ENCODE data around the gene PRRX2. TPM values are rescaled to one million over a fixed set of nuclear protein-coding genes. Genes with fewer than 3 reads are reported as not detected.
A peak's percentile ranks its signal among the peaks of the same experiment; 100 is the strongest.

Gene PRRX2
- total and polyA plus RNA-seq, 2 of the 13 experiments (the other 11 are each of a cell fraction or from before 2014, with no cell fraction given): 0.05 TPM; not detected in 1

GRCh38 chr9:129737479-129738274 is 72.2 kb downstream of the PRRX2 start (continued):
- no peak for TF ChIP-seq NR2F1 (CRISPR knock-in tag; IDR thresholded peaks at IDR 0.05)
- TF ChIP-seq PLSCR1 (CRISPR knock-in tag; IDR thresholded peaks at IDR 0.05; ENCODE audit: borderline replicate concordance): no peak
- TF ChIP-seq ZNF839 (CRISPR knock-in tag; IDR thresholded peaks at IDR 0.05; ENCODE audit: borderline replicate concordance): no peak
- no peak for TF ChIP-seq NR0B2 (CRISPR knock-in tag; IDR thresholded peaks at IDR 0.05)
- TF ChIP-seq JUND (CRISPR knock-in tag; IDR thresholded peaks at IDR 0.05): no peak
- TF ChIP-seq SMAD1 (CRISPR knock-in tag; IDR thresholded peaks at IDR 0.05; ENCODE audit: borderline replicate concordance, low read depth): peak; percentile 51; the same call in 1 of the 2 replicates
- TF ChIP-seq MTERF4 (CRISPR knock-in tag; IDR thresholded peaks at IDR 0.05): no peak
- TF ChIP-seq LCORL (IDR thresholded peaks at IDR 0.05): no peak
- TF ChIP-seq LCORL (CRISPR knock-in tag; IDR thresholded peaks at IDR 0.05): peak; percentile 79
- TF ChIP-seq THAP11 (CRISPR knock-in tag; IDR thresholded peaks at IDR 0.05): no peak
- TF ChIP-seq GMEB2 (CRISPR knock-in tag; IDR thresholded peaks at IDR 0.05; ENCODE audit: low read depth): no peak
- no peak for TF ChIP-seq GPN1 (CRISPR knock-in tag; IDR thresholded peaks at IDR 0.05; ENCODE audit: borderline replicate concordance)
- TF ChIP-seq ZNF331 (CRISPR knock-in tag; IDR thresholded peaks at IDR 0.05): no peak; the same call in 1 of the 2 replicates
- TF ChIP-seq IKZF4 (CRISPR knock-in tag; IDR thresholded peaks at IDR 0.05; ENCODE audit: borderline replicate concordance, low read depth, not compliant biosample characterization): no peak
- no peak for TF ChIP-seq ZNF564 (CRISPR knock-in tag; IDR thresholded peaks at IDR 0.05)
- no peak for TF ChIP-seq ZBTB25 (CRISPR knock-in tag; IDR thresholded peaks at IDR 0.05)
- no peak for TF ChIP-seq PHB2 (IDR thresholded peaks at IDR 0.05; ENCODE audit: partially characterized antibody)
- TF ChIP-seq AHDC1 (CRISPR knock-in tag; IDR thresholded peaks at IDR 0.05; ENCODE audit: borderline replicate concordance): no peak

Measured in HepG2 (cell line).